Measurements from ENCODE around the gene RPP38. TPM values are rescaled to one million over a fixed set of nuclear protein-coding genes. Genes with fewer than 3 reads are reported as not detected.

RPP38 gene
- total RNA-seq, 1 donor from 2014 or later = 23.3 TPM

GRCh38 chr10:15088428-15089261 lies 8.5 kb upstream of the RPP38 start, which contains the start of gene ACBD7:
Gene ACBD7, minus strand, starts transcription at chr10:15088776. Its CDS starts 48 bp downstream, at chr10:15088728.
- H3K36me3 Mint-ChIP-seq (ENCODE audit: low read depth) = no peaks in the 10 kb centered on the region
- no peaks in the 10 kb centered on the region for H3K9me3 Mint-ChIP-seq
- peak within 1 kb of the TSS; percentile 79 for H3K4me3 Mint-ChIP-seq
- intact Hi-C loops (cut with micrococcal nuclease) = loop anchor here (1.0 kb wide), 1 partner anchor 9 kb away; the partner anchor contains the start of gene RPP38
- peaks cover 8% of the 10 kb centered on the region for H3K27me3 Mint-ChIP-seq
- H3K4me1 Mint-ChIP-seq = peaks cover 5% of the 10 kb centered on the region
- H3K27ac Mint-ChIP-seq = no peak within 1 kb of the TSS
- DNase-seq = peak; percentile 95

DNA sequence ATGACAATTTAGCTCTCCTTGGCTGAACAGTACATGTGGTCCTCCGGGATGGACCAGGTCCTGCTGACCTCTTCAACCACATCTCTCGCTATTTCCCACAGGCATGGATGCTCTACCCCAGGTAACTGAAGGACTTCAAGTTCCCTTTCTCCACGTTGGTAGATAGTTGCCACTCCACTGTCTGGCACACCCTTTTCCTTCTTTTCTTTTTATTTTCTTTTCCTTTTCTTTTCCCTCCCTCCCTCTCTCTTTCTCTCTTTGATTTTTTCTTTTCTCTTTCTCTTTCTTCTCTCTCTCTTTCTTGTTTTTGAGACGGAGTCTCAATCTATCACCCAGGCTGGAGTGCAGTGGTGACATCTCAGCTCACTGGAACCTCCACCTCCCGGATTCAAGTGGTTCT lies 5.7 kb upstream of the RPP38 start:
- intact Hi-C loops (cut with micrococcal nuclease) = no loop called here
- DNase-seq = no peak

GRCh38 chr10:15092855-15093408 lies 4.2 kb upstream of the RPP38 start:
- DNase-seq = no peak
- H3K36me3 Mint-ChIP-seq (ENCODE audit: low read depth) = peaks cover 5% of the 10 kb centered on the region
- no peaks in the 10 kb centered on the region for H3K9me3 Mint-ChIP-seq
- H3K4me1 Mint-ChIP-seq = peaks cover 8% of the 10 kb centered on the region
- H3K27ac Mint-ChIP-seq = no peak overlapping the region
- no peak overlapping the region for H3K4me3 Mint-ChIP-seq
- intact Hi-C loops (cut with micrococcal nuclease) = no loop called here
- peaks cover 3% of the 10 kb centered on the region for H3K27me3 Mint-ChIP-seq

More for the DNA sequence above, 5.7 kb upstream of the RPP38 start:
- Mint-ChIP-seq H3K4me3 (no peak overlapping the region), H3K27me3 (peaks cover 3% of the 10 kb centered on the region), H3K9me3 (no peaks in the 10 kb centered on the region), H3K4me1 (peaks cover 3% of the 10 kb centered on the region), H3K27ac (no peak overlapping the region), H3K36me3 (ENCODE audit: low read depth) (no peaks in the 10 kb centered on the region)

- Mint-ChIP-seq H3K27me3 (peaks cover 2% of the 10 kb centered on the region), H3K4me3 (peak overlapping the region; percentile 95), H3K9me3 (no peaks in the 10 kb centered on the region), H3K27ac (peak overlapping the region; percentile 92), H3K4me1 (peaks cover 20% of the 10 kb centered on the region), H3K36me3 (ENCODE audit: low read depth) (peaks cover 20% of the 10 kb centered on the region)
- DNase-seq = no peak
- intact Hi-C loops (cut with micrococcal nuclease) = loop anchor here (1.0 to 5.0 kb wide), 7 partner anchors 8 to 276 kb away; partner anchors contain the start of genes ACBD7, CDNF, DCLRE1C and FAM171A1
These were observed 519 bp upstream of the RPP38 start for GRCh38 chr10:15096661-15097010.

DNA sequence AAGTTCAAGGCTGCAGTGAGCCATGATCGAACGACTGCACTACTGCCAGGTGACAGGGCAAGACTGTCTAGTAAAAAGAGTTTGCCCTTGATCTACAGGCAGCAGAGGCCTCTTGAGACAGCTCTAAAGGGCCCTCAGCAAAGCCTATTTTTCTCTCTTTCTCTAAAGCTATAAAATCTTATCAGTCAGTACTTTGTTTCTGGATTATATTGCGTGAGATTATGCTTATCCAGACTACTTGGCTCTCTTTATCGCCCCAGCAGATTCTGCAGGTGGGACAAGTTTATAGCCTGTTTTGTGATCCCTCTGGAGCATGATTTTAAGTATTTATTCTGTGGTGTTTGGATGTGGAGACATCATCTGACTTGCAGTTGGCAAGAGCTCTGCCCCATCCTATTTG lies 2.7 kb downstream of the RPP38 start:
- Mint-ChIP-seq H3K9me3 (no peaks in the 10 kb centered on the region), H3K4me1 (peaks cover 20% of the 10 kb centered on the region), H3K27ac (peak overlapping the region; percentile 46), H3K27me3 (peaks cover 2% of the 10 kb centered on the region), H3K36me3 (ENCODE audit: low read depth) (peaks cover 40% of the 10 kb centered on the region), H3K4me3 (peak overlapping the region; percentile 27)
- intact Hi-C loops (cut with micrococcal nuclease) = loop anchor here (5.0 kb wide), 1 partner anchor 272 kb away; the partner anchor contains the start of gene FAM171A1
- no peak for DNase-seq

- intact Hi-C loops (cut with micrococcal nuclease) = no loop called here
- H3K4me1 Mint-ChIP-seq = peaks cover 17% of the 10 kb centered on the region
- H3K36me3 Mint-ChIP-seq (ENCODE audit: low read depth) = peaks cover 51% of the 10 kb centered on the region
- no peaks in the 10 kb centered on the region for H3K9me3 Mint-ChIP-seq
- peak overlapping the region; percentile 18 for H3K27ac Mint-ChIP-seq
- no peak for DNase-seq
- no peak overlapping the region for H3K4me3 Mint-ChIP-seq
- no peaks in the 10 kb centered on the region for H3K27me3 Mint-ChIP-seq
These were observed 6.4 kb downstream of the RPP38 start for GRCh38 chr10:15103513-15103912.

DNA sequence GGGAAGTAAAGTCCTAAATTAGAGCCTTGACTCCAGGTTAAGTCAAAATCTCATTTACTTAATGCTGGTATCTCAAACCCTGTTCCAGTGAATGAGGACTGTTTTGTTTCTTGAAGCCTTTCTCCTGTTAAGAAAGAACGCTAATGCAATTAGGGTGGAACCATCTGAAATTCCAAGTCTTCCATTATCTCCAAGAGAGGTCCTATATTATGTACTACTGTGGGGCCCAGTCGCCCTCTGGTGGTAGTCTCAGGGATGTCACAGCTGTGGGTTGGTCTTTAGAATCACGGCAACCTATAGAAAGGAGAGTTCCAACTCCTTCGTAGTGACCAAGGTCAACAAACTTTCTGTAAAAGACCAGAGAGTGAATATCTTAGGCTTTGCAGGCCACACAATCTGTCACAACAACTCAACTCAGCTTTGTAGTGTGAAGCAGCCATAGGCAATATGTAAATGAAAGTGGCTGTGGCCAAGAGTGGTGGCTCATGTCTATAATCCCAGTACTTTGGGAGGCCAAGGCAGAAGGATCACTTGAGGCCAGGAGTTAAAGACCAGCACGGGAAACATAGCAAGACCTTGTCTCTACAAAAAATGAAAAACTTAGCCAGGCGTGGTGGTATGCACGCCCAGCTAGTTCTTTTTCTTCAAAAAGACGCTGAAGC lies 9.3 kb downstream of the RPP38 start:
- Mint-ChIP-seq H3K27me3 (no peaks in the 10 kb centered on the region), H3K9me3 (no peaks in the 10 kb centered on the region), H3K36me3 (ENCODE audit: low read depth) (peaks cover 50% of the 10 kb centered on the region), H3K27ac (peak overlapping the region; percentile 20), H3K4me1 (peaks cover 6% of the 10 kb centered on the region), H3K4me3 (no peak overlapping the region)
- DNase-seq = peak; percentile 90
- intact Hi-C loops (cut with micrococcal nuclease) = loop anchor here (1.0 to 2.0 kb wide), 2 partner anchors 115 to 608 kb away; no protein-coding TSS in a partner anchor

DNA sequence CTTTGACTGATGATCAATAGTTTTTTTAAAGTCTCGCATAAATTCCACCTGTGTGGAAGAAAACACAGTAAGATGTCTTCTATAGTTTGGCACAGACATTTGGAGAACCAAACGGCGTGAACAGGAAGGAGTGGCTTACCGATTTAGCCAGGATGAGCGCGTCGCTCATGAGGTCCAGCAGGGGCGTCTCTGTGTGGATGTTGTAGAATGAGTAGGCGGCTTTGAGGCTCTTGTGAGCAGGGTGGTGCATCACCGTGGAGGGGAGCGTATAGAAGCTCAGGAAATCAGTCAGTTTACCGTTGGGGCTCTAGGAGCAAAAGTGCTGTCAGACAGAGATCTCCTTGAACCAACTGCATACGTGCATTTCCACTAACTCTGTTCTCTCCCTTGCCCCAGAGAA lies 15.5 kb downstream of the RPP38 start:
- H3K27me3 Mint-ChIP-seq = no peaks in the 10 kb centered on the region
- no peak overlapping the region for H3K27ac Mint-ChIP-seq
- intact Hi-C loops (cut with micrococcal nuclease) = no loop called here
- H3K4me1 Mint-ChIP-seq = peaks cover 3% of the 10 kb centered on the region
- H3K9me3 Mint-ChIP-seq = no peaks in the 10 kb centered on the region
- peaks cover 33% of the 10 kb centered on the region for H3K36me3 Mint-ChIP-seq (ENCODE audit: low read depth)
- H3K4me3 Mint-ChIP-seq = no peak overlapping the region
- DNase-seq = no peak

DNA sequence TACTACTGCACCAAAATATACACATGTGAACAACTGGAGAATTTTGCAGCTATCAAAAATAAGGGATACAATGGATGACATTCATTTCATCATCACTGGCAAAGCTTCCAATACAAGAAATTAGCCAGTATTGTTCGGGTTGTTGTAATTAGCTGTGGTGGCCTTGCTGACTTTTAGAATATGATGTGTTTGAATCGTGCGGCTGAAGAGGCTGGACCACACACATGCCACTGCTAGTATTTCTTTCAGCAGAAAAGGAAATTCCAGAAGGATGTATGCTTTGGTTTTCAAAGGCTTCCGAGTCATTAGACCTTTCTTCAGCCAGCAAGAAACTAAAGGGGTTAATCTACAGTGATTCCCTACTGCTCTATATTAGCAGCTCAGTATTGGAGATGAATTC lies 16.6 kb downstream of the RPP38 start:
- Mint-ChIP-seq H3K27ac (no peak overlapping the region), H3K27me3 (no peaks in the 10 kb centered on the region), H3K36me3 (ENCODE audit: low read depth) (peaks cover 27% of the 10 kb centered on the region), H3K4me3 (no peak overlapping the region), H3K4me1 (peaks cover 3% of the 10 kb centered on the region), H3K9me3 (no peaks in the 10 kb centered on the region)
- intact Hi-C loops (cut with micrococcal nuclease) = no loop called here
- DNase-seq = no peak

GRCh38 chr10:15116225-15116624 lies 19.1 kb downstream of the RPP38 start:
- no peak for DNase-seq
- H3K27me3 Mint-ChIP-seq = no peaks in the 10 kb centered on the region
- intact Hi-C loops (cut with micrococcal nuclease) = no loop called here
- H3K36me3 Mint-ChIP-seq (ENCODE audit: low read depth) = peaks cover 27% of the 10 kb centered on the region
- H3K27ac Mint-ChIP-seq = no peak overlapping the region
- H3K4me3 Mint-ChIP-seq = no peak overlapping the region
- H3K4me1 Mint-ChIP-seq = peaks cover 3% of the 10 kb centered on the region
- no peaks in the 10 kb centered on the region for H3K9me3 Mint-ChIP-seq

DNA sequence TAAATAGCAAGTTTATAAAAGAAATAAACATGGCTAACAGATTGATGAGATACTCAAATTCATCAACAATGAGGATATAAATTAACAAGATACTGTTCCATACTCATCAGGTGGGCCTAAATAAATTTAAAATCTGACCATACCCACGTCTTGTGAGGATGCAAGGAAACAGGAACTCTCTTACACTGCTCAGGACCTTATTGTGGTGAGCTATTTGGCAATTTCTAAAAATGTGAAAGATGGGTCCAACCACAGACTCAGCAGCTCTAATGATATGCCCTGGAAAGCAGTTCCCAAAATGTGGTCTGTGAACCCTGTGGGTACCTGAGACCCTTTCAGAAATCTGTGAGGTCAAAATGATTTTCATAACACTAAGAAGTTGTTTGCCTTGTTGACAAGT lies 21.5 kb downstream of the RPP38 start:
- no peaks in the 10 kb centered on the region for H3K9me3 Mint-ChIP-seq
- H3K27ac Mint-ChIP-seq = no peak overlapping the region
- H3K36me3 Mint-ChIP-seq (ENCODE audit: low read depth) = peaks cover 29% of the 10 kb centered on the region
- no peak overlapping the region for H3K4me3 Mint-ChIP-seq
- peaks cover 8% of the 10 kb centered on the region for H3K4me1 Mint-ChIP-seq
- H3K27me3 Mint-ChIP-seq = no peaks in the 10 kb centered on the region
- no peak for DNase-seq
- intact Hi-C loops (cut with micrococcal nuclease) = no loop called here

GRCh38 chr10:15120523-15120922 lies 23.4 kb downstream of the RPP38 start:
- Mint-ChIP-seq H3K36me3 (ENCODE audit: low read depth) (peaks cover 35% of the 10 kb centered on the region), H3K9me3 (no peaks in the 10 kb centered on the region), H3K4me1 (peaks cover 22% of the 10 kb centered on the region), H3K27me3 (no peaks in the 10 kb centered on the region), H3K27ac (no peak overlapping the region), H3K4me3 (no peak overlapping the region)
- intact Hi-C loops (cut with micrococcal nuclease) = no loop called here
- DNase-seq = no peak

- peaks cover 22% of the 10 kb centered on the region for H3K4me1 Mint-ChIP-seq
- H3K27ac Mint-ChIP-seq = no peak overlapping the region
- no peak overlapping the region for H3K4me3 Mint-ChIP-seq
- H3K9me3 Mint-ChIP-seq = no peaks in the 10 kb centered on the region
- H3K27me3 Mint-ChIP-seq = no peaks in the 10 kb centered on the region
- intact Hi-C loops (cut with micrococcal nuclease) = no loop called here
- H3K36me3 Mint-ChIP-seq (ENCODE audit: low read depth) = peaks cover 43% of the 10 kb centered on the region
- no peak for DNase-seq
These were observed 24.6 kb downstream of the RPP38 start for GRCh38 chr10:15121707-15122106.
